Ovary (tissue), 9 donors: Measurements from ENCODE around the gene ABCG1. TPM values are rescaled to one million over a fixed set of nuclear protein-coding genes. Genes with fewer than 3 reads are reported as not detected.

Experiments
- DNase-seq, 5 donors: peaks; one replicate each; pipeline ENCODE4 v3.0.0-alpha.2; 2019 to 2020
- H3K27ac ChIP-seq, 2 donors: fragments of 200-600 bp; one replicate each; pipeline versions ENCODE4 v1.5.1 to v1.8.0; 2019 to 2022
- H3K27me3 ChIP-seq: fragments of 200-600 bp; one replicate; pipeline ENCODE4 v1.8.0; 2022
- H3K36me3 ChIP-seq: fragments of 200-600 bp; sonication (generic); one replicate; pipeline ENCODE4 v1.5.1; 2019
- H3K4me1 ChIP-seq: one replicate; pipeline ENCODE4 v1.8.1; 2013; ENCODE audit warnings: mild to moderate bottlenecking, moderate library complexity; ENCODE audit not compliant: insufficient read depth
- H3K4me3 ChIP-seq: fragments of 200-600 bp; sonication (generic); one replicate; pipeline ENCODE4 v1.5.1; 2017
- H3K9me3 ChIP-seq, 2 donors: fragments of 200-600 bp in 1 of 2; sonication (generic) in 1 of 2; one replicate each; pipeline versions ENCODE4 v1.5.1 to v1.8.1; 2013 to 2019; ENCODE audit warnings: mild to moderate bottlenecking in 1 of 2, moderate library complexity in 1 of 2
- CTCF ChIP-seq, 3 donors: fragments of 450-650 bp in 2 of 3; fragments of 200-600 bp in 1 of 3; IDR thresholded peaks; one replicate each; pipeline versions ENCODE4 v1.5.1 to v1.8.0; 2016 to 2022; ENCODE audit warnings: antibody characterized with exemption in 3 of 3, mild to moderate bottlenecking in 1 of 3
- EP300 ChIP-seq: sonication (generic); formaldehyde crosslinking; IDR thresholded peaks from one replicate; pipeline ENCODE4 v1.6.1; 2017; ENCODE audit warnings: antibody characterized with exemption
- POLR2A ChIP-seq: fragments of 450-650 bp; IDR thresholded peaks from one replicate; pipeline ENCODE4 v1.6.1; 2017; ENCODE audit warnings: antibody characterized with exemption, mild to moderate bottlenecking, moderate library complexity
- WGBS, 3 donors: extraction: QIAGEN DNeasy Blood & Tissue Kit in 1 of 3; methylation state at CpG; one replicate each; pipeline versions ENCODE4 v1.1.5 to v1.1.7; 2013 to 2017; 5-methylcytosine and 5-hydroxymethylcytosine counted together
- intact Hi-C, 4 donors: fragments of 100-400 bp; cut with DNase I; formaldehyde crosslinking; loops; one replicate each; pipeline versions ENCODE4 v1.11.0 to v1.15.1; 2022 to 2023
- polyA plus RNA-seq, 2 donors: library from polyadenylated mRNA; stranded (reverse); fragments of 200-250 nt in 1 of 2; fragments of 350-450 nt in 1 of 2; fragmentation: Illumina TruSeq in 1 of 2; extraction: RNeasy Lipid Tissue Mini Kit (QIAGEN cat#74804) in 1 of 2; gene quantifications; one replicate each; pipeline ENCODE4 v1.2.3, GENCODE V29; 2013 to 2014
- total RNA-seq, 7 donors: library from RNA; depleted of rRNA in 2 of 7; stranded (reverse); fragments of >200 nt in 2 of 7; fragmentation: NEBNext Ultra II Directional in 3 of 7; extraction: Animal tissue kit (Norgen Biotek cat#: 25700) in 3 of 7; gene quantifications; one replicate each; pipeline versions ENCODE4 v1.1.0 to v1.2.4, GENCODE V29; 2016 to 2023
- donor health status: DM: no; HTN: no; CAD: no; lungs with moderate emphysema.
- donor health status: DM: no; HTN: no; CAD: no.
- donor health status: Bipolar disorder and iron deficiency.
- donor health status: DM: yes; HTN: yes; CAD: no.
- donor health status: DM: no; HTN: no; CAD: no.
- donor health status: DM: yes; HTN: yes; CAD: no.

The ABCG1 gene
- total and polyA plus RNA-seq, 9 donors, result 4.3 to 14.9 (median 5.8) TPM

DNA sequence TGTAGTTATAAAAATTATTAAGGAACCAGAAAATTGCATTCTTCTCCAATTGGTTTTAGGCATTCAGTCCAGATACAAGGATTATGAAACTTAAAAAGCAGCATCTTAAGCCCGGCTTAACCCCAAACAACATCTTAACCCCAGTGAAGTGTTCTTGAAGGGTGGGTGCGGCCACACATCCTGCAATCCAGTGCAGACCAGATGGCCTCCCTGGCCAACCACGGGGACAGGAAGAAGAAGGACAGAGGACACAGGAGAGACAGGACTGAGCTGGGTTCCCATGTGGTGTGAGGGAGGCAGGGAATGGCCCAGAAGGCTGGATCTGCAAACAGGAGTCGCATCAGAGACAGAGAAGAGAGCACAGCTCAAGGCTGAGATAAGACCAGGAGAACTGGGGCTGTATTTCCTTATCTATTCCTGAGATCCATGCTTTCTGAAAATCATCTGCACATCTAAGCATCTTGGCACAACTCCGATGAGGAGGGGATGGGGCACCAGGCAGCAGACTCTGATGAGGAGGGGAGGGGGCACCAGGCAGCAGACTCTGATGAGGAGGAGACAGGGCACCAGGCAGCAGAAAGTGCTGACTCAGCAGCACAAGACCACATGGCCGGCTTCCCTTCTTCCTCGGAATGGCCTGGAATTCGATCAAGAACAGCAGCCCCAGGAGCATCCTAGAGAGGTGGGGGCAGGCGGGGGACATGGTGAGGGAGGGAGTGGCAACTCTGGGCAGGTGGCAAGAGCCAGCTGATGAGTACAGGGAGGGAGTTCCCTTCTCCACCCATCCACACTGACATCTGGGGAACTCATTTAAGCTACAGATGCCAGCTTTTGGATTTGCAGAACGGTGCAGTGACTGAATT lies 26.6 kb downstream of the ABCG1 start:
- no peaks in the 10 kb centered on the region for H3K9me3 ChIP-seq
- TF ChIP-seq POLR2A (no peak), CTCF (IDR thresholded peaks at IDR 0.05) (no peak), EP300 (no peak)
- no peaks in the 10 kb centered on the region for H3K36me3 ChIP-seq
- H3K27ac ChIP-seq, result no peak overlapping the region
- peaks cover 4% of the 10 kb centered on the region for H3K4me1 ChIP-seq
- DNase-seq, result no peak
- no peak overlapping the region for H3K4me3 ChIP-seq
- no peaks in the 10 kb centered on the region for H3K27me3 ChIP-seq
- intact Hi-C loops, result loop anchor here in 1 of 4 donors (10.0 kb wide), 1 partner anchor 61 kb away; no protein-coding TSS in a partner anchor
- WGBS, 3 donors, result 27 to 35% (median 34%) methylated on average over 10 of the region's 10 CpGs

DNA sequence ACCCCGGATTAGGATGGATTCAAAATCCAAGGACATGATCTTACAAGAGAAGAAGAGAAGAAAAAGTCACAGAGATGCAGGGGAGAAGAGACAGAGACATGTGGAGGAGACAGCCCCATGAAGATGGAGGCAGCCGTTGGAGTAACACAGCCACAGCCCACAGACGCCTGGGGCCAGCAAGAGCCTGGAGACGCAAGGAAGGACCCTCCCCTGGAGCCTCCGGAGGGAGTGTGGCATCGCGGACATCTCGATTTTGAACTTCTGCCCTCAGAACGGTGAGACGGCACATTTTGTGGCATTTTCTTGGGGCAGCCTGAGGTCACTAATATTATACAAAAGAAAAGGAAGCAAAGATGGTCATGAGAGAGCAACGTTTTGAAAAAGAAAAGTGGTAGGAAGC lies 28.8 kb downstream of the ABCG1 start:
- no peak for TF ChIP-seq EP300
- no peak for TF ChIP-seq CTCF (IDR thresholded peaks at IDR 0.05)
- no peak for TF ChIP-seq POLR2A
- Histone ChIP-seq H3K36me3 (no peaks in the 10 kb centered on the region), H3K27ac (no peak overlapping the region), H3K27me3 (no peaks in the 10 kb centered on the region), H3K4me3 (no peak overlapping the region), H3K4me1 (peaks cover 4% of the 10 kb centered on the region), H3K9me3 (no peaks in the 10 kb centered on the region)
- DNase-seq, result no peak
- 74 to 78% (median 78%) methylated on average over 11 of the region's 11 CpGs for WGBS, 3 donors
- intact Hi-C loops, result loop anchor here in 1 of 4 donors (10.0 kb wide), 1 partner anchor 63 kb away; no protein-coding TSS in a partner anchor

DNA sequence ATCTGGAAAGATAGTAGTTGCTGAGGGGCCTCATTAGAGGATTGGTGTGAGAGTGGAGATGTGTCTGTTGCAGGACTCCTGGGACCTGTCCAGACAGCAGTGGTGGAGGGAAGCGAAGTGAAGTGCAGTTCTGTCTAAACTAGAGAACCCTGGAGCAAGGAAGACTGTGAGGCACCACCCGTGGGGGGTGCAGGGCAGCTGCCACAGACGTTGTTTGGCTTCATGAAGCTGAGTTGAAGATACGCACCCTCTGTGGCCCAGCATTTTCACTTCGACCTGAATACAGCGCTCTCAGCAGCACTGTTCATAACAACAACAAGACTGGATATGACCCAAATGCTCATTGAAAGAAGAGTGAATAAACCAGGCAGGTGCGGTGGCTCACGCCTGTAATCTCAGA lies 29.3 kb downstream of the ABCG1 start:
- intact Hi-C loops, result loop anchor here in 1 of 4 donors (10.0 kb wide), 1 partner anchor 63 kb away; no protein-coding TSS in a partner anchor
- TF ChIP-seq CTCF (IDR thresholded peaks at IDR 0.05) (no peak), POLR2A (no peak), EP300 (no peak)
- Histone ChIP-seq H3K27me3 (no peaks in the 10 kb centered on the region), H3K36me3 (no peaks in the 10 kb centered on the region), H3K4me3 (no peak overlapping the region), H3K9me3 (no peaks in the 10 kb centered on the region), H3K27ac (no peak overlapping the region), H3K4me1 (peaks cover 4% of the 10 kb centered on the region)
- whole genome bisulfite sequencing, 3 donors, result 74 to 80% (median 79%) methylated on average over 8 of the region's 8 CpGs
- no peak for DNase-seq

- WGBS, 3 donors, result 91 to 92% (median 92%) methylated on average over 12 of the region's 12 CpGs
- Histone ChIP-seq H3K27me3 (no peaks in the 10 kb centered on the region), H3K36me3 (no peaks in the 10 kb centered on the region), H3K4me1 (peaks cover 4% of the 10 kb centered on the region), H3K27ac (no peak overlapping the region), H3K4me3 (no peak overlapping the region), H3K9me3 (no peaks in the 10 kb centered on the region)
- intact Hi-C loops, result loop anchor here in 1 of 4 donors (10.0 kb wide), 1 partner anchor 64 kb away; no protein-coding TSS in a partner anchor
- DNase-seq, result no peak
- TF ChIP-seq EP300, result no peak
Observed at GRCh38 chr21:42248783-42249597, 30.1 kb downstream of the ABCG1 start.
